PFSK-1 (cell line): ENCODE results near the gene COLEC11.

Experiments
- FOXP2 ChIP-seq: optimal IDR thresholded peaks from 2 replicates; pipeline ENCODE3; 2011; ENCODE audit warnings: borderline replicate concordance, control low read depth, inconsistent platforms; ENCODE audit not compliant: insufficient read depth; ENCODE audit errors: extremely low read length, extremely low read depth
- POLR2AphosphoS5 ChIP-seq: IDR thresholded peaks from 2 replicates; pipeline ENCODE4 v1.6.1; 2012; ENCODE audit warnings: low read depth, mild to moderate bottlenecking, control low read depth, low read length, moderate library complexity
- REST ChIP-seq, 2 experiments: IDR thresholded peaks; 2 replicates each; pipeline versions ENCODE4 v1.6.1 to v1.8.0; 2011 to 2012; ENCODE audit warnings: low read depth in 2 of 2, low read length in 2 of 2, control low read depth in 1 of 2, inconsistent platforms in 1 of 2, mild to moderate bottlenecking in 1 of 2, moderate library complexity in 1 of 2; ENCODE audit not compliant: insufficient read depth in 1 of 2
- SIN3A ChIP-seq: IDR thresholded peaks from 2 replicates; pipeline ENCODE4 v1.6.1; 2012; ENCODE audit warnings: mild to moderate bottlenecking, low read length, moderate library complexity, borderline replicate concordance; ENCODE audit not compliant: insufficient read depth
- TAF1 ChIP-seq: IDR thresholded peaks from 2 replicates; pipeline ENCODE4 v1.6.1; 2012; ENCODE audit warnings: low read length, control low read depth, borderline replicate concordance; ENCODE audit not compliant: insufficient read depth

COLEC11 gene

DNA sequence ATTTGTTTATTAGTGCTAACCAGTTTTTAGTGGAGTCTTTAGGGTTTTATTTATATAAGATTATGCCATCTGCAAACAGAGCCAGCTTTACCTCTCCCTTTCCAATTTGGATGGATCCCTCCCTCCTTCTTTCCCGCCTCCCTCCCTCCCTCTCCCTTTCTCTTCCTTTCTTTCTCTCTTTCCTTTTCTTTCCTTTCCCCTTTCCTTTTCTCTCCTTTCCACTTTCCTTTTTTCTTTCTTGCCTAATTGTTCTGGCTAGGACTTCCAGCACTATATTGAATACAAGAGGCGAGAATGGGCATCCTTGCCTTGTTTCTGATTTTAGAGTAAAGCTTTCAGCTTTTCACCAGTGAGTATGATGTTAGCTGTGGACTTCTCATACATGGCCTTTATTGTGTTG lies 24.1 kb downstream of the COLEC11 start:
- TF ChIP-seq REST (IDR thresholded peaks at IDR 0.05; ENCODE audit: insufficient read depth in 1 of 2, low read depth in 2 of 2, low read length in 2 of 2) (no peak), TAF1 (no peak), SIN3A (no peak), FOXP2 (no peak), POLR2AphosphoS5 (no peak)

DNA sequence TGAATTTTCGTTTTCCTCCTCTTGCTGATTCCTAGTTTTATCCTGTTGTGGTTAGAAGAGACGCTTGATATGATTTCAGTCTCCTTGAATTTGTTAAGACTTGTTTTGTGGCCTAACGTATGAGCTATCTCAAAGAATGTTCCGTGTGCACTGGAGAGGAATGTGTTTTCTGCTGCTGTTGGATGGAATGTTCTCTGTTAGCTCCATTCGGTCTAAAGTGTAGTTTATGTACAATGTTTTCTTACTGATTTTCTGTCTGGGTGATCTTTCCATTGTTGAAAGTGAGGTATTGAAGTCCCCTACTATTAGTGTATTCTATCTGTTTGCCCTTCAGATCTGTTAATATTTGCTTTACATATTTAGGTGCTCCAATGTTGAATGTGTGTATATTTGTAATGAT lies 25.9 kb downstream of the COLEC11 start:
- TF ChIP-seq REST (IDR thresholded peaks at IDR 0.05; ENCODE audit: insufficient read depth in 1 of 2, low read depth in 2 of 2, low read length in 2 of 2) (no peak), SIN3A (no peak), TAF1 (no peak), FOXP2 (no peak), POLR2AphosphoS5 (no peak)

DNA sequence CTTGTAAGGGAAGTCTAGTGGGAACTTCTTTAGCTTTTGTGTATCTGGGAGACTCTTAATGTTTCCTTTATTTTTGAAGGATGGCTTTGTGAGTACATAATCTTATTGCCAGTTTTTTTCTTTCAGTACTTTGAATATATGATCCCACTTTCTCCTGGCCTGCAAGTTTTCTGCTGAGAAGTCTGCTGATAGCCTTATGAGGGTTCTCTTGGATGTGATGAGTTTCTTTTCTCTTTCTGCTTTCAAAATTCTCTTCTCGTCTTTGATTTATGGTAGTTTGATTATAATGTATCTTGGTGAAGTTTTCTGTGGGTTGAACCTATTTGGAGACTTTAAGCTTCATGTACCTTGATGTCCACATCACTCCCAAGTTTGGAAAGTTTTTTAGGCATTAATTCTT lies 28.1 kb downstream of the COLEC11 start:
- TF ChIP-seq FOXP2 (no peak), REST (IDR thresholded peaks at IDR 0.05; ENCODE audit: insufficient read depth in 1 of 2, low read depth in 2 of 2, low read length in 2 of 2) (no peak), POLR2AphosphoS5 (no peak), SIN3A (no peak), TAF1 (no peak)

- no peak for TF ChIP-seq TAF1
Measured at GRCh38 chr2:3624059-3624794, 29.3 kb downstream of the COLEC11 start.

- TF ChIP-seq POLR2AphosphoS5 = no peak
- no peak for TF ChIP-seq FOXP2
- TF ChIP-seq SIN3A = no peak
Measured at GRCh38 chr2:3625186-3625585, 30.3 kb downstream of the COLEC11 start.

DNA sequence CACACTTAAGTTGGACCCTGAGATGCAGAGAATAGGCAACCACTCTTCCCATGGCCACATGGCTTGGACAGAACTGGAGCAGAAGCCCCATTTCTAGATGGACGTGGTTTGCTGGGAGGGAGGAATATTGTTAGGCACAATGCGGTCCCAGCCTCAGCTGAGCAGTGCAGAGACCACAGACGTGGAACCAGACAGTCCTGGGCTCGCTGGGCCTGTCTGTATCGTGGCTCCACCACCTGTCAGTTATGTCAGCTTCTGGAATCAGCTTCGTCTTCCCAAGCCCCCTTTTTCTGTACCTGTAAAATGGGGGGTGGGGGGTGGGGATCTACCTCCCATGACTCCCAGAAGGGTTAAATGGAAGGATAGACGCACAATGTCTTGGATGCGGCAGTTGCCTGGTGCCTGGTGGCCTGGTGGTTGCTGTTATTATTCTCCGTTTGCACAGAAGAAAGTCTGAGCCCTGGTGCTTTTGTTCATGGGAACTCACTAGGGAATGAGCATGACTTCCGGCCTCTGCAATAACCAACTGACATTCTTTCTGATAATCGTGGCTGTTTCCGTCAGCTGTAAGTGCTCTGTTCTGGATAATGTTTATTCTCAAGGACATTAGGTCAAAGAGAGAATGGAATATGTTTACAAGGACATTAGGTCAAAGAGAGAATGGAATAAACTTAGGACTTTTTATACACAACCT lies 31.4 kb downstream of the COLEC11 start:
- TF ChIP-seq TAF1 (no peak), REST (IDR thresholded peaks at IDR 0.05; ENCODE audit: insufficient read depth in 1 of 2, low read depth in 2 of 2, low read length in 2 of 2) (no peak)
